ENCODE results near the gene DISC1. TPM values are rescaled to one million over a fixed set of nuclear protein-coding genes. Genes with fewer than 3 reads are reported as not detected.
"Not testable (repeated sequence)": the region's sequence is repeated elsewhere in the genome, so short reads cannot be mapped to it uniquely, and the experiment has no call there.

Gene DISC1
- 5.3 TPM for total RNA-seq

- DNase-seq (ENCODE audit: low spot score in 2 of 2) (peak; percentile 63 to 80), FAIRE-seq (no peak)
Measured at GRCh38 chr1:231626535-231626950, at the start of gene DISC1. TSS of gene DISC1 (plus strand) at chr1:231626790. CDS start at chr1:231626868, 78 bp downstream.

GRCh38 chr1:231576804-231577718 is 49.5 kb upstream of the DISC1 start:
- FAIRE-seq: no peak
- no peak for DNase-seq (ENCODE audit: low spot score in 2 of 2)

GRCh38 chr1:231580874-231581273 is 45.7 kb upstream of the DISC1 start:
- FAIRE-seq: peak; percentile 37
- DNase-seq (ENCODE audit: low spot score in 2 of 2): no peak

- FAIRE-seq: no peak
- no peak for DNase-seq (ENCODE audit: low spot score in 2 of 2)
Measured at GRCh38 chr1:231581859-231582258, 44.7 kb upstream of the DISC1 start.

GRCh38 chr1:231583376-231583775 is 43.2 kb upstream of the DISC1 start:
- FAIRE-seq (no peak), DNase-seq (ENCODE audit: low spot score in 2 of 2) (no peak)

DNA sequence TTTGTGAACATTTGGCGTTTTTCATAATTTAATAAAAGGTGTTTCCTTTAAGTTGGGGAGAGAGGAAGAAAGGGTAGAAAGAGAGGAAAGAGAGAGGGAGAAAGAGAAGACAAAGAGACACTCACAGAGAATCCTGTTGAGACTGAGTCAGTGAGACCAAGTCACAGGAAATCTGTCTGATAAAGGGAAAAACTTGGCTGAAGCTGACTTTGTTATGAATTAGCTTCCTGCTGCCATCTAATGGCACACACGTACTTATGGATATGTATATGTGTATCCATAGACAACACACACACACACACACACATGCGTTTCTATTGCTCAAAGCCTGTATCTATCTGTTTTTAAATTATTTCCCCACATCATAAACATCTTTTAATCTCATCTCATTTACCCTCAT is 42.5 kb upstream of the DISC1 start:
- DNase-seq (ENCODE audit: low spot score in 2 of 2): peak; percentile 8 to 20
- FAIRE-seq: no peak

GRCh38 chr1:231584921-231585320 is 41.7 kb upstream of the DISC1 start:
- FAIRE-seq: no peak
- no peak for DNase-seq (ENCODE audit: low spot score in 2 of 2)

- FAIRE-seq (no peak), DNase-seq (ENCODE audit: low spot score in 2 of 2) (peak in 1 of 2 donors; percentile 46)
Measured at GRCh38 chr1:231590453-231591198, 36.0 kb upstream of the DISC1 start.

GRCh38 chr1:231591466-231591865 is 35.1 kb upstream of the DISC1 start:
- no peak for DNase-seq (ENCODE audit: low spot score in 2 of 2)
- no peak for FAIRE-seq

GRCh38 chr1:231592809-231593208 is 33.8 kb upstream of the DISC1 start:
- no peak for FAIRE-seq

DNA sequence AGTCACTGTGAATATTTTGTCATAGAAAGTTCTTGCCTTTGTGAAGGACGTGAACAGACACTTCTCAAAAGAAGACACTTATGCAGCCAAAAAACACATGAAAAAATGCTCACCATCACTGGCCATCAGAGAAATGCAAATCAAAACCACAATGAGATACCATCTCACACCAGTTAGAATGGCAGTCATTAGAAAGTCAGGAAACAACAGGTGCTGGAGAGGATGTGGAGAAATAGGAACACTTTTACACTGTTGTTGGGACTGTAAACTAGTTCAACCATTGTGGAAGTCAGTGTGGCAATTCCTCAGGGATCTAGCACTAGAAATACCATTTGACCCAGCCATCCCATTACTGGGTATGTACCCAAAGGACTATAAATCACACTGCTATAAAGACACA is 33.3 kb upstream of the DISC1 start:
- not testable (repeated sequence) for FAIRE-seq; DNase-seq (ENCODE audit: low spot score in 2 of 2)

More at GRCh38 chr1:231592809-231593208, 33.8 kb upstream of the DISC1 start:
- DNase-seq (ENCODE audit: low spot score in 2 of 2): no peak

DNA sequence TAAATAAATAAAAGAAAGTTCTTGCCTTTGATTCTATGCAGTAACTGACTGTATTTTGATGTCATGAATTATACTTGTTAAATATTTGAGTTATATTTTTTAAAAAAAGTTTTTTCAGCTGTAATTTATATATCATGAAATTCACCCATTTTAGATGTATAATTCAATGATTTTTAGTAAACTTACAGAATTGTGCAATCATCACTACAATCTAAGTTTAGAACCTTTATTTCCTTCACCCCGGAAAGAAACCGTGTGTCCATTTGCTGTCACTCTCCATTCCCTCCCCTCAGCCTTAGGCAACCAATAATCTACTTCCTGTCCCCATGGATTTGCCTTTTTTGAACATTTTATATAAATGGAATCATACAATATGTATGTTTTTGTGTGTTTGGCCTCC is 32.5 kb upstream of the DISC1 start:
- FAIRE-seq: no peak
- DNase-seq (ENCODE audit: low spot score in 2 of 2): no peak

- DNase-seq (ENCODE audit: low spot score in 2 of 2): no peak
Measured at GRCh38 chr1:231594749-231595148, 31.8 kb upstream of the DISC1 start.

GRCh38 chr1:231596337-231596791 is 30.2 kb upstream of the DISC1 start:
- no peak for DNase-seq (ENCODE audit: low spot score in 2 of 2)
- FAIRE-seq: no peak

More at GRCh38 chr1:231594749-231595148, 31.8 kb upstream of the DISC1 start:
- FAIRE-seq: no peak

DNA sequence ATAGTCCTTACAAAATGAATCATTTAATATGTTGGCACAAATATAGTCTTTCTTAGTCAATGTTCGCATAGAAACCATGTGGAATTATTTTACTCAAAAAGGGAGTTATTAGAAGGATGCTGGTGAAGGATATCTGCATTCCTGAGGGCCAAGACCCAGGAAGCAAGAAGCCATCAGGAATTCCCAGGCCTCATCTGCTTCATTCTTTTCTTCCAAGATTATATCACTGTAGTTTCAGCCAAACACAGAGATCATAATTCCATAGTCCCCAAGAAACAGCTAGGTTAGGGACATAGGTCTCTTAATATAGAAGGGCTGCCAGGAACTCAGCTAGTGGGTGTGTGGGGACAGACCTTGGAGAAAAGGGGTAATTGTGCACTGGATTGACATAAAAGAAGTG is 28.6 kb upstream of the DISC1 start:
- DNase-seq (ENCODE audit: low spot score in 2 of 2): no peak
- FAIRE-seq: no peak

- DNase-seq (ENCODE audit: low spot score in 2 of 2): no peak
Measured at GRCh38 chr1:231600458-231600976, 26.1 kb upstream of the DISC1 start.

DNA sequence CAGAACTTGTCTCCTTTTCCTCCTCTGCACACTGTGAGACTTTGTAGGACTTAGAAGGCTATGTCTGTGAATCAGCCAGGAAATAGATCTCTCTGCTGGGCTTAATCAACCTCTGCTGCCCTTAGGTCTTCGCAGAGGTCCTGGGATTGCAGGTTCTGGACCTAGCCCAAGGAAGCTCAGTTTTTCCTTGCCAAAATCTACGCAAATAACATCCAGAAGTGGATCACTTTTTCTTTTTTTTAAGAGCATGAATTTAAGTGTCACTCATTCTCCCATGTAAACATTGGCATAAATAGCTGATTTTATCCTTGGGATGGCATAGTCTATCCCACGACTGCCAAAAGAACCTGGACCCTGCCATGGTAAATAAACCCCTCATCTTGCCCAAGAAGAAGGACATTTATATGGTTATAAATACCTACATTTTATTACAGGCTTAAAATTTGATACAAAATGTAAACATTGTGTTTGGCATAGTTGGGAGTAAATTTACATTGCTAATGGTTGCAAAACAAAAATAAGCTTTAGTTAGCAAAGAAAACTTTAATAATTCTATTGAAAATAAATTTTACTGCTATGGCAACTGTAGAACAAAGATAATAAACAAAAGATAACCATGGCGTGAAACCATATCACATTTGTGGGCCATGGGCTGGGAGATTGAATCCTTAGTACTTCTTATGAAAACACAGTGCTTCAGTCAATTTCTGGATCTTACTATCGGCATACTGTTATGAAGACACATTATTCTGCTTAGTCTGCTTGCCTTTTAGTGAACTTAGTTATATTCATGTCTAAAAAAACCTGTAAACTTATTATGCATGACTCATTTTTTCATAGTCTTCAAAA is 24.5 kb upstream of the DISC1 start:
- FAIRE-seq (no peak), DNase-seq (ENCODE audit: low spot score in 2 of 2) (no peak)

More at GRCh38 chr1:231600458-231600976, 26.1 kb upstream of the DISC1 start:
- no peak for FAIRE-seq

DNA sequence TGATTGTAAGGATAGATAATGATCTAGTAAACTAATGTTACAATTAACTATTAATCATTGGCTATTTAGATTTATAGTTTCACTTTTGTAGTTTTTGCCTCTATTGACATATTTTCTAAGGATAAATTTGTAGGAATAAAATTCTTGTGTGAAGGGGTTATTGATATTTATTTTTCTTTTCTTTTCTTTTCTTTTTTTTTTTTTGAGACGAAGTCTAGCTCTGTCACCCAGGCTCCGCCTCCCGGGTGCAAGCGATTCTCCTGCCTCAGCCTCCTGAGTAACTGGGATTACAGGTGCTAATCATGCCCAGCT is 24.0 kb upstream of the DISC1 start:
- FAIRE-seq: no peak
- no peak for DNase-seq (ENCODE audit: low spot score in 2 of 2)

- FAIRE-seq (peak; percentile 82), DNase-seq (ENCODE audit: low spot score in 2 of 2) (peak in 1 of 2 donors; percentile 42)
Measured at GRCh38 chr1:231603598-231604275, 22.9 kb upstream of the DISC1 start.

- FAIRE-seq: no peak
- DNase-seq (ENCODE audit: low spot score in 2 of 2): no peak
Measured at GRCh38 chr1:231604276-231604621, 22.3 kb upstream of the DISC1 start.

Data from frontal cortex (tissue), 4 donors.